Transverse colon (tissue), 4 donors: ENCODE measurements around the gene VAC14. TPM values are rescaled to one million over a fixed set of nuclear protein-coding genes. Genes with fewer than 3 reads are reported as not detected.
A peak's percentile ranks its signal among the peaks of the same experiment; 100 is the strongest.

Source experiments
- DNase-seq: peaks from one replicate; pipeline ENCODE4 v3.0.0-alpha.2; 2019
- H3K27ac ChIP-seq, 4 donors: fragments of 200-600 bp; sonication (generic); 2 replicates each; pipeline ENCODE4 v1.5.1; 2016 to 2018; ENCODE audit warnings: inconsistent platforms in 4 of 4
- H3K27me3 ChIP-seq: fragments of 200-600 bp; sonication (generic); 2 replicates; pipeline ENCODE4 v1.5.1; 2017; ENCODE audit warnings: inconsistent platforms
- H3K36me3 ChIP-seq, 4 donors: fragments of 200-600 bp; sonication (generic); 2 replicates each; pipeline ENCODE4 v1.5.1; 2017 to 2019; ENCODE audit warnings: inconsistent platforms in 4 of 4
- H3K4me1 ChIP-seq, 4 donors: fragments of 200-600 bp; sonication (generic); 2 replicates each; pipeline ENCODE4 v1.5.1; 2017 to 2020; ENCODE audit warnings: inconsistent platforms in 4 of 4
- H3K4me3 ChIP-seq, 4 donors: fragments of 200-600 bp; sonication (generic); 1 replicate in 1 of 4; 2 replicates in 3 of 4; pipeline versions ENCODE4 v1.5.1 to v1.6.1; 2017 to 2019; ENCODE audit warnings: inconsistent platforms in 4 of 4
- H3K9me3 ChIP-seq, 2 donors: fragments of 200-600 bp; sonication (generic); 2 replicates each; pipeline ENCODE4 v1.5.1; 2017 to 2019; ENCODE audit warnings: inconsistent platforms in 2 of 2
- CTCF ChIP-seq, 5 experiments: fragments of 200-600 bp in 3 of 5; fragments of 450-650 bp in 2 of 5; sonication (generic) in 3 of 5; IDR thresholded peaks; 1 replicate in 2 of 5; 2 replicates in 3 of 5; pipeline ENCODE4 v1.5.1; 2016 to 2017; ENCODE audit warnings: antibody characterized with exemption in 5 of 5, inconsistent platforms in 3 of 5, mild to moderate bottlenecking in 2 of 5, moderate library complexity in 1 of 5
- EP300 ChIP-seq: sonication (generic); formaldehyde crosslinking; IDR thresholded peaks from one replicate; pipeline ENCODE4 v1.6.1; 2017; ENCODE audit warnings: antibody characterized with exemption, low read depth
- POLR2A ChIP-seq: fragments of 450-650 bp; IDR thresholded peaks from one replicate; pipeline ENCODE4 v1.6.1; 2016; ENCODE audit warnings: antibody characterized with exemption, mild to moderate bottlenecking, moderate library complexity
- POLR2AphosphoS5 ChIP-seq, 3 donors: sonication (generic); formaldehyde crosslinking; IDR thresholded peaks; one replicate each; pipeline ENCODE4 v1.6.1; 2016; ENCODE audit warnings: antibody characterized with exemption in 3 of 3
- WGBS, 2 donors: methylation state at CpG; one replicate each; pipeline ENCODE4 v1.1.5; 2018; ENCODE audit warnings: low coverage in 1 of 2; 5-methylcytosine and 5-hydroxymethylcytosine counted together
- in situ Hi-C, 4 donors: fragments of 200-750 bp; cut with MboI; loops; one replicate each; pipeline versions ENCODE4 v1.15.0 to v1.15.1; 2017; ENCODE audit warnings: low sequenced_read_pairs in 3 of 4, low pct_ligation_motif_present in 1 of 4, low pct_unique_long_range_greater_than_20kb in 1 of 4
- intact Hi-C: fragments of 100-400 bp; cut with DNase I; formaldehyde crosslinking; loops from one replicate; pipeline ENCODE4 v1.15.1; 2023; ENCODE audit warnings: low total_unique reads
- total RNA-seq, 4 donors: library from RNA; depleted of rRNA; stranded (reverse); fragments of >200 nt; gene quantifications; one replicate each; pipeline ENCODE4 v1.1.0, GENCODE V29; 2016

Gene VAC14
- total RNA-seq, 4 donors from 2014 or later: 37.2 to 270 (median 64.3) TPM

- H3K9me3 ChIP-seq: no peaks in the 10 kb centered on the region
- intact Hi-C loops: no loop called here
- 94% methylated on average over 11 of the region's 11 CpGs; no CpG with 5 or more reads in 1 of the 2 donors for WGBS, 2 donors
- H3K36me3 ChIP-seq: no peaks in the 10 kb centered on the region
- in situ Hi-C loops: no loop called here
- no peak for TF ChIP-seq POLR2AphosphoS5 (IDR thresholded peaks at IDR 0.05)
- TF ChIP-seq EP300: no peak
- TF ChIP-seq POLR2A: no peak
- no peak for TF ChIP-seq CTCF (IDR thresholded peaks at IDR 0.05)
- H3K27me3 ChIP-seq: no peaks in the 10 kb centered on the region
- no peak for DNase-seq
- H3K4me1 ChIP-seq: peaks cover 18 to 46% (median 24%) of the 10 kb centered on the region in 4 donors
- H3K27ac ChIP-seq: peak overlapping the region in 1 of 4 donors; percentile 84
- H3K4me3 ChIP-seq: no peak overlapping the region
These were observed 88.6 kb downstream of the VAC14 start for GRCh38 chr16:70712359-70712758.

- Histone ChIP-seq H3K27me3 (no peaks in the 10 kb centered on the region), H3K36me3 (no peaks in the 10 kb centered on the region), H3K9me3 (no peaks in the 10 kb centered on the region), H3K4me3 (no peak overlapping the region), H3K27ac (peak overlapping the region in 3 of 4 donors; percentile 4 to 48 (median 29)), H3K4me1 (peaks cover 21 to 52% (median 28%) of the 10 kb centered on the region in 4 donors)
- 69 to 87% methylated on average over 5 to 14 of the region's 14 CpGs for WGBS, 2 donors
- DNase-seq: no peak
- in situ Hi-C loops: no loop called here
- intact Hi-C loops: no loop called here
- TF ChIP-seq EP300 (no peak), POLR2AphosphoS5 (IDR thresholded peaks at IDR 0.05) (no peak), CTCF (IDR thresholded peaks at IDR 0.05) (no peak), POLR2A (no peak)
These were observed 89.5 kb downstream of the VAC14 start for GRCh38 chr16:70711211-70712031.

- H3K9me3 ChIP-seq: no peaks in the 10 kb centered on the region
- intact Hi-C loops (no loop called here), in situ Hi-C loops (no loop called here)
- H3K27me3 ChIP-seq: no peaks in the 10 kb centered on the region
- DNase-seq: no peak
- TF ChIP-seq POLR2A (no peak), EP300 (no peak), CTCF (IDR thresholded peaks at IDR 0.05) (no peak), POLR2AphosphoS5 (IDR thresholded peaks at IDR 0.05) (no peak)
- H3K36me3 ChIP-seq: no peaks in the 10 kb centered on the region
- peaks cover 13 to 50% (median 24%) of the 10 kb centered on the region in 4 donors for H3K4me1 ChIP-seq
- H3K27ac ChIP-seq: peak overlapping the region in 2 of 4 donors; percentile 4 to 87
- WGBS, 2 donors: 89 to 94% methylated on average over 7 to 31 of the region's 31 CpGs
- no peak overlapping the region for H3K4me3 ChIP-seq
These were observed 90.3 kb downstream of the VAC14 start for GRCh38 chr16:70710422-70711210.

GRCh38 chr16:70709942-70710341 lies 91.0 kb downstream of the VAC14 start:
- Histone ChIP-seq H3K27ac (peak overlapping the region; percentile 1 to 87 (median 47)), H3K36me3 (no peaks in the 10 kb centered on the region), H3K27me3 (no peaks in the 10 kb centered on the region), H3K4me1 (peaks cover 11 to 46% (median 23%) of the 10 kb centered on the region in 4 donors), H3K9me3 (no peaks in the 10 kb centered on the region), H3K4me3 (no peak overlapping the region)
- 84% methylated on average over 5 of the region's 7 CpGs; no CpG with 5 or more reads in 1 of the 2 donors for WGBS, 2 donors
- in situ Hi-C loops (no loop called here), intact Hi-C loops (no loop called here)
- TF ChIP-seq CTCF (IDR thresholded peaks at IDR 0.05) (no peak), POLR2AphosphoS5 (IDR thresholded peaks at IDR 0.05) (no peak), EP300 (no peak), POLR2A (no peak)
- no peak for DNase-seq
